Measurements from ENCODE around the gene NDST1.

Gene NDST1

GRCh38 chr5:150497274-150497988 lies 10.5 kb upstream of the NDST1 start:
- peak; percentile 90 for DNase-seq (ENCODE audit: low read depth)
- H3K4me3 ChIP-seq (ENCODE audit: low read depth, low read length): no peak overlapping the region
- TF ChIP-seq CTCF (conservative IDR thresholded peaks at IDR 0.05; ENCODE audit: low read depth, low read length): no peak

- no peak overlapping the region for H3K4me3 ChIP-seq (ENCODE audit: low read depth, low read length)
- TF ChIP-seq CTCF (conservative IDR thresholded peaks at IDR 0.05; ENCODE audit: low read depth, low read length): no peak
- DNase-seq (ENCODE audit: low read depth): no peak
These were observed 10.0 kb upstream of the NDST1 start for GRCh38 chr5:150497989-150498317.

GRCh38 chr5:150498501-150498900 lies 9.4 kb upstream of the NDST1 start:
- DNase-seq (ENCODE audit: low read depth): no peak
- no peak for TF ChIP-seq CTCF (conservative IDR thresholded peaks at IDR 0.05; ENCODE audit: low read depth, low read length)
- H3K4me3 ChIP-seq (ENCODE audit: low read depth, low read length): no peak overlapping the region

- H3K4me3 ChIP-seq (ENCODE audit: low read depth, low read length): no peak overlapping the region
- TF ChIP-seq CTCF (conservative IDR thresholded peaks at IDR 0.05; ENCODE audit: low read depth, low read length): no peak
- DNase-seq (ENCODE audit: low read depth): no peak
These were observed 9.0 kb upstream of the NDST1 start for GRCh38 chr5:150498971-150499370.

GRCh38 chr5:150499437-150499956 lies 8.4 kb upstream of the NDST1 start:
- no peak overlapping the region for H3K4me3 ChIP-seq (ENCODE audit: low read depth, low read length)
- no peak for TF ChIP-seq CTCF (conservative IDR thresholded peaks at IDR 0.05; ENCODE audit: low read depth, low read length)
- DNase-seq (ENCODE audit: low read depth): no peak

- DNase-seq (ENCODE audit: low read depth): no peak
- TF ChIP-seq CTCF (conservative IDR thresholded peaks at IDR 0.05; ENCODE audit: low read depth, low read length): no peak
These were observed 7.5 kb upstream of the NDST1 start for GRCh38 chr5:150500328-150500841.

GRCh38 chr5:150500905-150501304 lies 7.0 kb upstream of the NDST1 start:
- no peak for TF ChIP-seq CTCF (conservative IDR thresholded peaks at IDR 0.05; ENCODE audit: low read depth, low read length)
- no peak overlapping the region for H3K4me3 ChIP-seq (ENCODE audit: low read depth, low read length)
- DNase-seq (ENCODE audit: low read depth): no peak

More at GRCh38 chr5:150500328-150500841, 7.5 kb upstream of the NDST1 start:
- no peak overlapping the region for H3K4me3 ChIP-seq (ENCODE audit: low read depth, low read length)

Measured in choroid plexus epithelial cell (primary cell).